NK-92 treated with Interleukin-12 subunit alpha and Interleukin-12 subunit beta, amount 100 ng/mL, for 24 hours (cell line): ENCODE measurements around the gene FLT3.
"Not testable (repeated sequence)": the region's sequence is repeated elsewhere in the genome, so short reads cannot be mapped to it uniquely, and the experiment has no call there.

Experiments
- DNase-seq: peaks from one replicate; lab custom pipeline; 2025; lab: John Stamatoyannopoulos, UW

FLT3 gene

DNA sequence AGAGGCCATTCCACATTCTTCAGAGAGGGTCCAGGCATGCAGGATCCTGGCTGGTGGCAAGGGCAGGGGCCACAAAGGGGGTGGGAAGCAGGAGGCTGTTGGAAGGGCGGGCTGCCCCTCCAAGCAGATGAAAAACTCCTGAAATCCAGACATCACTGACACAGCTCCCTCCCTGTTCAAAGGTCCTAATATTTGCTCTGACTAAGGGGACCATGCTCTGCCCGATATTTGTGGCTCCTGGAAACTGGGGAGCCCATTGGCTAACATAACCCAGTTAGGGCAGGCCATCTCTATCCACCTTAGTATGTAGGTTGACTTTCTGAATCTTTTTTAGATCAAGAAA is 127.9 kb downstream of the FLT3 start:
- DNase-seq = no peak

DNA sequence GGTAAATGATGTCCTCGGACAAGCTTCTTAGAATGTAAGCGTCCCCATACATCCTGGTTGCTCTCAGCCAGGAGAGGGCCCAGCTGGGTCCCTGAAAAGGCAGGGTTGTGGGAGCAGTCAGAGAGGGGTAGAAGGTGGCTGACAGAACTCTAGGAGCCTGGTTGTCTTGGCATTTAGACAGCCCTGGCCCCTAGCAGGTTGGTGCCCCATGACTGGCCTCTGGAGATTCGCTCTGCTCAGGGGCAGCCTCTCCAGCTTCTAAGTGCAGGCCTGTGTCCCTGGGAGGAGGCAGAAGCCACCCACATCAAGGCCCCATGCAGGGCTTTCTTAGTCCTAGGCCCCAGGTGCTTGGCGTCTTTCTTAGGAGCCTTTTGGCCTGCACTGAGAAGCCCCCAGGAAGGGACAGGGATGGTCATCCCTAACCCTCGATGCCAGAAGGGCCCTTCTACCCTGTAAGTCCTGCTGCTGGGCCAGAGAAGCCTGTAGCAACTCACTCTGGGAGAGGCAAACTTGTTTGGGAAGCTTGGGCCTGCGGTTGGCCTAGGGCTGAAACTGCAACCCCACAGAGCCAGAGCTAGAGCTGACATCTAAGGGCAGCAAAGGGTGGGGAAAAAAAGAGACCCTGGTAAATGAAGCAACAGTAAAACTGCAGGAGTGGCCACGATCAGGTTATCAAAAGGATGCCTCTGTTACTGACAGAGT is 128.4 kb downstream of the FLT3 start:
- DNase-seq = no peak

DNA sequence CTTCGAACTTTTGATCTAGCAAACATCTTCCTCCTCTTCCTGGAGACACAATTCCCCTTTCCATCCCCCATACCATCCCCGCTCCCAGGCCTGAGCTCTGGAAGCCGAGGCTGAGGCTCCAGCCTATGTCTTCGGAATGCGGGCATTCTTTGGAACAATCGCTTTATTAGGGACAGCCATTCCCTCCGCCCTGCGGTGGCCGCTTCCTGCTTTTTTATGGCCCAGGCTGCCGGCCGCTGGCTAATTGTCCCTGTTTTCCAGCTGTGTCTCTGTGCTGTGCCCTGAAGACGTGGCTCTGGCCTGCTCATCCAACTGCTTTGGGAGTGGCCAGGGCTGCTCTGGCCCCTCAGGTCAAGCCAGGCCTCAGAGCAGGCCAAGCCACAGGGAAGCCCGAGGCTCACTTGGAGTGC is 129.1 kb downstream of the FLT3 start:
- no peak for DNase-seq

DNA sequence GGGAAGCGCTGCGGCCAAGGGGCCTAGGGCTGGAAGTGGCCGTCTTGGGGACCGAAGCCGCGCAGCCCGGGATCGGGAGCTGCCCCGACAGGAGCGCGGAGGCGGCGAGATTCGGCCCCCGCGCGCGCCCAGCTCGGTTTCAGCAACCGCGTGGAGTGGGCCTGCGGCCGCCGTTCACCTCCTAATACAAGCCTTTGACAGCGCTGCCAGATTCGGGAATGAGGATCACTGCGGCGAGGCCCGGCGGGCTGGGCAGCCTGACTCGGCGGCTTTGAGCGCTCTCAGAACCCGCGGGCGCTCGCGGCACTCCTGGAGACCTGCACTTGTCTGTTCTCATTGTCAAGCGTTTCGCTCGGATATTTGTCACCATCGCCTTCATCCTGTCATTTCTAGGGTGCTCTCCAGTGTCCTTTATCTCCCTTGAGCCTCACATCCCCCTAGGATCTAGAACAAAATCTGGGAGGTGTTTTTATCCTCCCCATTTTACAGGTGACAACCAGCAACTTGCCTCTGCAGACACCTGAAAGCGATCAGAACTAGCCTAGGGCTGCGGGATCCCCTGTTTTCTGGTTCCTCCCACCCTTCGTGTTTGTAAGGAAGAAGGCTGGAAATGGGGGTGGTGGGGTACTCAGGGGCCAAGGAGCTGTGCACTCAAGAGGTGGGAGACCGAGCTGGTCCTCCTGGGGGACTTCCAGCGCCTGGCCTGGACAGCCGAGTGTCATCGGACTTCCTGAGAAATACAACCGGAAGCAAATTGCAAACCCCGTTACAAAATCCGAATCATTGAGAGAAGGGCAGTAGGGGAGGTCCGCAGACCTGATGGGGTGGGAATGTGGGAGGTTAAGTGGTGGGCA is 129.8 kb downstream of the FLT3 start:
- DNase-seq = no peak

DNA sequence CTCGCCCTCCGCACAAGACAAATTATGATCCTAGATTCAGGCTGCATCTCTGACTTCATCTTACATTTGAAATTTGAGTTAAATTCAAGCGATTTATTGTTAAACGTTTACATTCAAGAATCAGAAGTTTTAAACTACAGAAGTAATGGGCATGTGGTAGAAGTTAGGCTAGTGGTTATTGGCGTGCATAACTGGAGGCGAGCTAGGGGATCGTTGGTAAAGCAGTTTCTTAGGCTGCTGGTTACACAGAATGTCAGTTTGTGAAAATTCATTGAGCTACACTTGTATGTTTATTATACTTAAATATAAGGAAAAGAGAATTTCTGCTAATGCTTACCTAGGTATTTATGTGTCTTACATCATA is 130.5 kb downstream of the FLT3 start:
- DNase-seq = no peak

DNA sequence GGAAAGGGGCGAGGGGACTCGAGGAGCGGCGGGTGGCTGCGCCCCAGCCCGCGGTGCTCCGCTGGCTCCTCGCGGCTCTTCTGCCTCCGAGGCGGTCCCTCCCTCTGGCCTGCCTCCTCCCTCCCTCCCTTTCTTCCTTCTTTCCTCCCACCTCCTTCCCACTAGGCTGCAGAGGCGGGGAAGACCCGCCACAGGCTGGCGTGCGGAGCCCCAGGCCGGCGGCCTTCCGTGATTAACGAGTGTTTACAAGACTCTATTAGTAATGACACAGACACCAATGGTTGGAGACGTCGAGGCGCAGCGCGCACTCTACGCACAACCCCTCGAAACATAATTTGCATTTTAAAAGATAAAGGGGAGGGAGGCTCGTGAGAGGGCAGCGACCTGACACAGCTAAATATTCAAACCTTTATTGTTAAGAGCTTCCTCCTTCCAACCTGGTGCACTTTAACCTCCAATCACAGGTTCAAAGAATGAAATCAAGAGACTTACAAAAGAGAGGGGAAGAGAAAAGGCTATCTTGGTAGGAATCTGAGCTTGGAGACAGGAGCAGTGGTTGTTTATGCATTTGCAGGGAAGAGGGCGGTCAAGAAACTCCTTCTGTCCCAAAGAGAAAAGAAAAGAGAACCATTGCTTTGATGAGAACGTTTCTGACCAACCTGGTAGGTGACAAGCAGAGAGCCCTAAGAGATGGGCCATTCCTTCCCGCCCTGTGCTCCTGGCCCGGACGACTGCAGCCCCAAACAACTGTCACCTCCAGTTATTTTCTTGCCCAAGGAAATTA is 131.1 kb downstream of the FLT3 start, which contains the start of gene CDX2:
CDX2 (minus strand) TSS at position 234 of the 784 bp plus-strand sequence. CDS start 309 bp downstream, outside the sequence.
- no peak for DNase-seq

DNA sequence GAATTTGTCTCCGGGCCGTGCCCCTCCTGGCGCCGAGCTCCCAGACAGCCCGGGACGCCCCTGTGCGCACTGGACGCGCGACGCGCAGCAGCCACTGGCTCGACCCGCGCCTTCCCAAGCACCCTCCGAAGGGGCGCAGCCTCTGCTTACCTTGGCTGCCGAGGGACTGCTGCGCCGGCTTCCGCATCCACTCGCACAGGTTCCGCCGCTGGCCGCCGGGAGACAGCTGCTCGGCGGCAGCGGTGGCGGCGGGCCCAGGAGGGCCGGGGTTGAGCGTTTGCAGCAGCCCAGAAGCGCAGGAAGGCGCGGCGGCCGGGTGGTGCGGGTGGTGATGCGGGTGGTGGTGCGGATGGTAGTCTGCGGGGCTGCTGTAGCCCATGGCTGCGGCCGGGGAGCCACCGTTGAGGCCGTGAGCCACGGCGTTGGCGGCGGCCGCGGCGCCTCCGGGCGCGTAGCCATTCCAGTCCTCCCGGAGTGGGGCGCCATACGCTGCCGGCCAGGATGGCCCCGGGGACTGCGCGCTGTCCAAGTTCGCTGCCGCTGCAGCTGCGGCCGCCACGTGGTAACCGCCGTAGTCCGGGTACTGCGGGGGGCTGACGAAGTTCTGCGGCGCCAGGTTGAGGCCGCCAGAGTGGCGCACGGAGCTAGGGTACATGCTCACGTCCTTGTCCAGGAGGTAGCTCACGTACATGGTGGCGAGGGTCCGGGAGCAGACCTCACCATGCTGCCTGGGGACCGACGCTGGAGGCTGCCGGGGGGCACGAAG is 131.9 kb downstream of the FLT3 start:
- DNase-seq = no peak

DNA sequence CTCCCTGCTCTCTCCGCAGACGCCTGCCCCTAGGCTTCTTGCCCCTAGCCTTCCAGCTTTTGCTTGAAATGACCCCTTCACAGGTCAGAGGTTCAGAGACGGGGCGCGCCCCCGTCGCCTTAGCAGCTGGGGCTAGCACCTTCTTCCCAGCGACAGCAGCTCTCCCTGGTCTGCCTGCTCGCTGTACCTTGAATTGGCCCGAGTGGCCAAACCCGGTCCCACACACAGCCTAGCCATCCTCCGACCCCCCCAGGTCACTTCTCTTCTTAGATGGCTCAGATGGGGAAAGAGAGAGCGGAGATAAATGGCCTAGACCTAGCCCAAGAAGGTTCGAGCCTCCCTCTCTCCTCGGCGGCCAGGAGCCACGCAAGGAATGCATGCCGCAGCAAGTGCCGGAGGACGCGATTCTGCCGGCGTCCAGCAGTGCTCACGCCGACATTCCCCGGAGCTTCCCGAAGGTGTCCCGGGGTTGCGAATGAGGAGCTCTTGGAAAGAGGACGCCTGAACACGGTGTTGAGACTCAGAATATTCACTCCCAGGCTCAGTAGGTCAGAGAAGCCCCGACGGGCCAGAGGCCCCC is 132.6 kb downstream of the FLT3 start:
- DNase-seq = no peak

DNA sequence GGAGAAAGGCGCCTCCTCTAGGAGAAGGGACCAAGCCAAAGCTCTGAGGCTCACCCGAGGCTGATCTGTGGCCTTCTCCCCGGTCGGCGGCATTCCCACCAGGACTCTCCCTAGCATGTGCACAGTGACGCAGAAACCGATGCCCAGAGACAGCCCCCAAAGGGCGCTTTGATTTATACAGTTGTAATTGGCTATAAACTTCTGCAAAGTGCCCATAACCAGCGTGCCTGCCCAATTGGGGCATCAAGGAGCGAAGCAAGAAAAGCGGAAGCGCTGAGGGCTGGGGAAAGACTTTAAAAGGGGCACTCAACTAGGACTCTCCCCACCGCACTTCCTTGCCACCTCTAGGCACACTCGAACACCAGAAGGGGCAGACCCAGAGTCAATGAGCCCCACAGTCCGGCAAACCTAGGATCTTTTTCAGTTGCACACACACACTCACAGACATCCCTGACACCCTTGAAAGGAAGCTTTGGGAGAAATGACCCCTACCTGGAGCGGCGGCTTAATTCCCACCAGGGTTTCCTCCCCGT is 133.1 kb downstream of the FLT3 start:
- no peak for DNase-seq

DNA sequence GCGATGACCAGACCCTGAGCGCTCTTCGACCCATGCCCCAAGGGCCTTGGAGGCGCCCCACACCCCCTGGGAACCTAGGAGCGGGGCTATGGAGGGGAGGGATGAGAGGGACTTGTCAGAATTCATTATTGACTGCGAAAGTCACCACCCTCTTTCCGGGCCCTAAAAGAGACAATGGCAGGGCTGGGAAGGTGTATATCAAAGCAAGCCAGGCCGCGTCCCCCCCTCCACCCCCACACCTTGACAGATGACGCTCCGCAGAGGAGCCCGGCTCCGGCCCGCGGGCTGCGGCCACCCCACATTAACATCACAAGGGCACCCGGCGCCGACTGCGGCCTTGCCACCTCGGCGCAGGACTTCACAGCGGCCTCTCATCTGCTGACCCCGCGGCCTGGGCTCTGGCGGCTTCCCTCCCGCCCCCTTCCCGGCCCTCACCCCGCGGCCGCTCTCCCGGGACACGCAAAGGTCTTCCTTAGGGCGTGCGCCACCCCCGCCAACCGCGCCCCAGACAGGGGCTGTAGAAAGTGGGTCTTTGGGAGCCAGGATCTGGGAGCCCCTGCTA is 133.7 kb downstream of the FLT3 start:
- no peak for DNase-seq

DNA sequence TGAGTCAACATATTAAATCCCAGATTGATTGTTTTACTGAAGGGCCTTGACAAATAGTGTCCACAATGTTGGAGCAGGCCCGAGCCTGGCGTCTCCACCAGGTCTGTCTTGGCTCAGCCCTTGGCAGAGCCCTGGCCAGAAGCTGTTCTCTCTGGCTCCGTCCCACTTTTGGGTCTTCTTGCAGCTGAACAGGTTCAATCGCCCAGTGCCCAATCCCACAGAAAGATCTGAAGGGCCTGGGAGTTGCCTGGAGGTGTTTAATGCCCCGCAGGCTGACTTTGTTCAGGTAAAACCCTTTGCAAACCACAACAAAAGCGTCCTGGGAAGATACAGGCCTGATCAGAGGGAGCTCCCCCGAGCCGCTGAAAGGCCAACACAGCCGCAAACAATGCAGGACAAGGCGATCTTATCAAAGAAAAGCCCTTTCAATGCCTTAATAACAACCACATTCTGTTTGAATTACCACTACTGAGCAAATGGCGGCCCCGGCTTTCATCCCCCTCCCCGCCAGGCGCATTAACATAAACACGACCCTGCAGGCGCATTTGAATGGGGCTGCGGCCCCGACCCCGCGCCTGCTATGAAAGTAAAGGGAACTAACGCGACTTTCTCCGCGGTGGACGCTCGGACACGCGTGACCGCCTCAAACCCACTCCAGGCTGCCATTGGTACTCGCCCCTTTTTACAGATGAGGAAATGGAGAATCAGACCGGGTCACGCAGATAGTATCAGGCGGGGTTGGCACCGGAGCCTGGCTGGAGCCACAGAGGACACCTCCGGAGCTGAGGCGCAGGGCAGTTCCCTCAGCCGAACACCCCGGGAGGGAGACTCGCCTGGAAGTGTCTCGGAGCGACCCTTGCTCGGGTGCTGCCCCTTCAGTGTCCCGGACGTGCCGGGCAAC is 134.4 kb downstream of the FLT3 start:
- no peak for DNase-seq

DNA sequence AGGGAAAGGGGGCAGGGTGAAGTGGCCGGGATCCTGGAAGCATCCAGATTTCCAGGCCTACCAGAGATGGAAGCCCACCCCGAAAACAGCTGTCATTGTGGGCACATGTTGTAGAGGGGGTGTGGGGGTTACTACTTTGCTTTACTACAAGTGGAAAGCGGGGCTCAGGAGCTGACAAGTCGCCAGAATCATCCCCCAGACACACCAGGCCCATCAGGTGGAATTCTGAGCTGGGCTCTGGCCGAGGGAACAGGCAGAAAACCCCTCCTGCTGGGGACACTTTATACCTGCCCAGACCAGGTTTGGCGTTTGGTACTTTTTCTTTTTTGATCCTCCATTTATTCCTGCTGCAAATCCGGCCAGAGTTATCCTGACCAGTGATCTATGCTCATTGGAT is 135.0 kb downstream of the FLT3 start:
- no peak for DNase-seq

DNA sequence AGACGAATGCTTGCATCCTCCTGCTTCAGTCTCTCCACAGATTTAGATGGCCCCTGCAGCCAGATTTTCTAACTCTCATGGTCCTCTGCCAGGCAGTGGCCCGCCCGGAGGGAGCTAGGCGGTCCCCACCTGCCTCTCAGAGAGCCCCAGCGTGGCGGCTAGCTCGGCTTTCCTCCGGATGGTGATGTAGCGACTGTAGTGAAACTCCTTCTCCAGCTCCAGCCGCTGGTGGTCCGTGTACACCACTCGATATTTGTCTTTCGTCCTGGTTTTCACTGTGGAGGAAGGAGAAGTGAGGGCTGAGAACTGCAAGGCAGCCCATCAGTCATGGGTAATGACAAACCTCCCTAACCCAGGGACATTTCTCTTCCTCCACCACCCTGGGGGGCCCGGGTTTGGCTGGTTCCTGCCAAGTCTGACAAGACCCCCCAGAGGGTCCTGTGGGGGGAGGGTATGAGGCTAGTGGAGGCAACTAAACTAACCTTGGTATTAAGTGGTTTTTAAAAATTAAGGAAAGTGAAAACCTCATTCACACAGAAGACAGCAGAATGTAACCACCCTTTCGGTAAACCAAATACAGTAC is 135.5 kb downstream of the FLT3 start:
- no peak for DNase-seq

DNA sequence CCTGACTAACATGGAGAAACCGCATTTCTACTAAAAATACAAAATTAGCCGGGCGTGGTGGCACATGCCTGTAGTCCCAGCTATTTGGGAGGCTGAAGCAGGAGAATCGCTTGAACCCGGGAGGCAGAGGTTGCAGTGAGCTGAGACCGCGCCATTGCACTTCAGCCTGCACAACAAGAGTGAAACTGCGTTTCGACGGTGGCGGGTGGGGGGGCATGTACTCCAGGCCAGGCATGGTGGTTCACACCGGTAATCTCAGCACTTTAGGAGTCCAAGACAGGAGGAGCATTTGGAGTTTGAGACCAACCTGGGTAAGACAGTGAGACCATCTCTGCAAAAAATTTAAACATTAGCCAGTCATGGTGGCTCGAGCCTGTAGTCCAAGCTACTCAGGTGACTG is 136.2 kb downstream of the FLT3 start:
- not testable (repeated sequence) for DNase-seq

DNA sequence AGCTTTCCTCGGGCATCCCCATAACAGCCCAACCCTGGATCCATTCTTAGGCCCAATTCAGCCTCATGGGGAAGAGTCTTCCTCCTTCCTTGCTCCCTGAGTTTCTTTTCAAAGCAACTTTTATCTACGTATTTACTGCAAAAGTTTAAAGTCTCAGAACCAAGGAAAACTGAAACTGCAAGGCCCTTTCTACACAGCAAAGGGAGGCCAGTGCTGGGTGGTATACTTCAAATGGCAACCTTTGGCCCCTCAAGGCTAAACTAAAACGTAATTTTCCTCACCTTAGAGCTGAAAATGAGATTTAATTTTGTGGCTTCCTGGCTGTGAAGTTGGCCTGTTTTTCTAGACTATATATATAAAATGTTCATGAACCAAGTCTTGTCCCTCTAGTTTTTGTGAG is 136.9 kb downstream of the FLT3 start:
- DNase-seq = no peak

DNA sequence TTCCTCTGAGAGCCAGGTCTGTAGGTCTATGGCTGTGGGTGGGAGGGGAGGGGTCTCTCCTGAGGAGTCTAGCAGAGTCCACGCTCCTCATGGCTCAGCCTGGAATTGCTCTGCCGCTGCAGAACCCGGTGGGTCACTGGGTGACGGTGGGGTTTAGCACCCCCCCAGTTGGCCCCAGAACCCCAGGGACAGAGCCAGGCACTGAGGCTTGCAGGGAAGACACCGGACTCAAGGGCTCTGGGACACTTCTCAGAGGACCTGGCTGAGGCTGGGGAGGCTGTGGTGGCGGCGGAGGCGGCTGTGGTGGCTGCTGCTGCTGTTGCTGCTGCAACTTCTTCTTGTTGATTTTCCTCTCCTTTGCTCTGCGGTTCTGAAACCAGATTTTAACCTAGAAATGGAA is 137.4 kb downstream of the FLT3 start:
- DNase-seq = no peak

DNA sequence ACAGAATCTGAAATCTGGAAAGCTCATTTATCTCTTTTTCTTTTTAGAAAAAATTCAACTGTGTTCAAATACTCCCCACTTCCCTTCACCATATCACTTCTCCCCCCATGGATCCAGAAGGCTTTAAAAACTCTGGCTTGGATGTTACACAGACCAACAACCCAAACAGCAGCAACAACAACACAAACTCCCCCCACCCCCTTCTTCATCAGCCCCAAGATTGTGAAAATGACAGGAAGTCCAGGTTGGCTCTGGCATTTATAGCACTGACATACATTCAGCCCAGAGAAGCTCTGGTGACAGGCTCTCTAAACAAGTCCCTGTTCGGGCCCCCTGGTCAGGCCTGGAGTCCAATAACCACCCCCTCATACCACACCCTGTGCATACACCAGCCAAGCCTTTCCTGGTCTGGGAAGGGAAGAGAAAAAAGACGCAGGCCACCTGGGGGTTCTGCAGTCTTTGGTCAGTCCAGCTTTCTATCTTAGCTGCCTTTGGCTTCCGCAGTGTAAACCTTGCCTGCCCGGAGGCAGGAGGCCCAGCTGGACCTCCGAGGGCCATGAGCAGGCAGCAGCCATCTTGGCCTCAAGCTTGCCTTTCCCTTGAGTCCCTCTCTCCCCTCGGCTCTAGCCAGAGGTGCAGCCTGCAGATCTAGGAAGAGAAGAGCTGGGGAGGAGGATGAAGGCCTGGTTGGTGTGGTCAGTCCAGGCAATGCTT is 138.1 kb downstream of the FLT3 start:
- no peak for DNase-seq

DNA sequence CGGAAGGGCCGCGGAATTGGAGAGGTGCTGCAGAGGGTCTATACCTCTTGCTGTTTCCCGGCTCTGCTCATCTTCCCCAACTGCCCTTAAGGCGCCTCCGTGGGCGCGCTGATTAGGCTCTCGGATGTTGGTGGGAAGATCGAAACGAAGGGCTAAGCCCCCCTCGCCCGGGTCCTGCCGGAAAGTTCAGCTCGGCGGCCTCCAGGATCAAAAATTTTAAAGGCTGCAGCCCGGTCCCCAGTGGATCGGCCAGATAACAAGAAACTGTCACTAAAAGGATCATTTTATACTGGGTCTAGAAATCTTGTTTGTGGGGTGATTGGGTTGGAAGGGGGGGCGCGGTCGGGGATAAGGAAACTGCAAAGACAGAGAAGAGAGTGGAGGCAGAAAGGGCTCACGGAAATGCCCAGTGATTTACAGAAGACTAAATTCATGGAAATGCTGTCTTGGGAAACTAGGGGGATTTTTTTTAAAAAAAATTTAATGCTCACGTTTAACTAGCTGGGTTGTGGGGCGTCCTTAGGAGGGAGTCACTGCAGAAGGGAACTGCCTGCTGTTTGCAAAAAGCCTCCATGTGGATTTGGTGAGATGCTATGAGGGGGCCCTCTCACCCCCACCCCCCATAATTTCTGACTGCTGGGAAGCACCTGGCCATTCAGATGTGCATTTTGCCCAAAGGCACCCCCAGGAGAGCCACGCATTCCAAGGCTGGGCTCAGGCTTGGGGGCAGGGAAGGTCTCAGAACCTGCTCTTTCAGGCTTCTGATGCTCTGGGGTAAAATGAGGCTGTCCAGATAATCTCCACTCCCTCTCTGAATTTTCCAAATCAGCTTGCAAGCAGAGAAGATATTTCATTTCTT is 138.9 kb downstream of the FLT3 start:
- no peak for DNase-seq
